NCI-H1092 treated with DMSO at 0.1 percent for 48 hours (cell line): ENCODE data around the gene MAP2K1.
"Not testable (repeated sequence)": the region's sequence is repeated elsewhere in the genome, so short reads cannot be mapped to it uniquely, and the experiment has no call there.

Source experiments
- DNase-seq: peaks from one replicate; lab custom pipeline; 2025; lab: John Stamatoyannopoulos, UW

Gene MAP2K1

GRCh38 chr15:66476535-66476934 is 89.8 kb downstream of the MAP2K1 start:
- no peak for DNase-seq

DNA sequence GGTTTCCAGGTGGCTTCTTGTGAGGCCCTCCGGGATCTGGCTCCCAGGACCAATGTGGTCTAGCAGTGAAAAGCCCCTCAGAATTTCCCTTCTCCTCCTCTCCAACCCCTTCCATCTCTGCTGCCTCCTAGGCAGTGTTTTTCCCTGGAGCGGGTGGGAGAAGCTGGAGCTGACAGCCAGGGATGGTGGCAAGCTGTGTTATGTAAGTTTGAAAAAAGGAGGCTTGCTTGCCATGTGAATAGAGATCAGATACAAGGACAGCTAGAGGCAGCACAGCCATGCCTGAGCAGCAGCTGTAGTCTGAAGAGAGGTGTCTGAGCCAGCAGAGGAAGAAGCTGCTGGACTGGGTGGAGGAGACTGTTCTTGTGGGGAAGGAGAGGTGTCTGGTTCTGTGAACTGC is 90.3 kb downstream of the MAP2K1 start:
- no peak for DNase-seq

GRCh38 chr15:66480267-66480666 is 93.6 kb downstream of the MAP2K1 start:
- no peak for DNase-seq

DNA sequence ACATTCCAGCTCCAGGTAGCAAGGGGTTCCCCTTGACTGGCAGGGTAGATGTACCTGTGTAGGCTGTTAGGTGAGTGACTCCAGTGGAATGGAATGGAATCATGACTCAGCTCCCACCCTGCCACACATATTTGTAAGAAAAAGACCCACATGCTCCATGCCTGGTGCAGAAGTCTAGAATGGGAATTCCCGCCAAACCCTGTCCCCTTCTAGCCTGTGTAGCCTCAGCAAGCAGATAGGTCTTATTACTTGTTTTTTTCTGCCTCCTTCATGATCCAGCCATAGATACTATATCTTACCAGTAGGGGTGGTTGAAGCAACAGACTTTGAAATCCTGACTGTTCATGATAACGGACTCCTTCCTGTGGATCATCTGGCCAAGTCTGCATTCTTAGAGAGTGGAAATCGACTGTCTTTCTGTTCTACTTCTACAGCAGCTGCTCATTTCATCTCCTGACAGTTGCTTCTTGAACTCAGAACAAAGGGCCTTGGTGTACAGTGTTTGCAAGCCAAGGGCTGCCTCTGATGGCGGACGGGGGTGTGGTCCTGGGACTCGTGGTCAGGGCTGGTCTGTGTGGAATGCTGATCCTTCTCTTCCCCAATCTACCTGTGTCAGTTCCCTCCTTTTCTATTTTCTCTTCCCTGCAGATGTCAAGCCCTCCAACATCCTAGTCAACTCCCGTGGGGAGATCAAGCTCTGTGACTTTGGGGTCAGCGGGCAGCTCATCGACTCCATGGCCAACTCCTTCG is 94.6 kb downstream of the MAP2K1 start:
- DNase-seq: no peak

DNA sequence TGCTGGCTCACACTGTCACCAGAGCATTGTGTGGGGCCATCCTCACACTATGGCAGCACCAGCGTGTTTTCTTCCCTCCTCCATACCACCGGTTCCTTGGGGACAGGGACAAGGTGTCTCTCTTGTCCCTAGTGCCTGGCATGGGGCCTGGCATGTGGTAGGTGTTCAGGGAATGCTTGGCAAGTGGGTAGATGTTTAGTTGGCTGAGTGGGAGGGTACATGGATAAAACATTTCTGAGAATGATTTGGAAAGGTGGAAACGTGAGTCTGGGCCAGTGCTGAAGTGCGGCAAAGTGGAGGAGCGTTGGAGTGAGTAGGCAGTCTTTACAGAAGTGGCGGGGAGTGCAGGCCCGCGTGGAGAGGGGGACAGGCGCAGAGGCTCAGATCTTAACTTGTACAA is 95.8 kb downstream of the MAP2K1 start:
- DNase-seq: no peak

- peak; percentile 33 for DNase-seq
These were observed 96.4 kb downstream of the MAP2K1 start for GRCh38 chr15:66483131-66483566.

DNA sequence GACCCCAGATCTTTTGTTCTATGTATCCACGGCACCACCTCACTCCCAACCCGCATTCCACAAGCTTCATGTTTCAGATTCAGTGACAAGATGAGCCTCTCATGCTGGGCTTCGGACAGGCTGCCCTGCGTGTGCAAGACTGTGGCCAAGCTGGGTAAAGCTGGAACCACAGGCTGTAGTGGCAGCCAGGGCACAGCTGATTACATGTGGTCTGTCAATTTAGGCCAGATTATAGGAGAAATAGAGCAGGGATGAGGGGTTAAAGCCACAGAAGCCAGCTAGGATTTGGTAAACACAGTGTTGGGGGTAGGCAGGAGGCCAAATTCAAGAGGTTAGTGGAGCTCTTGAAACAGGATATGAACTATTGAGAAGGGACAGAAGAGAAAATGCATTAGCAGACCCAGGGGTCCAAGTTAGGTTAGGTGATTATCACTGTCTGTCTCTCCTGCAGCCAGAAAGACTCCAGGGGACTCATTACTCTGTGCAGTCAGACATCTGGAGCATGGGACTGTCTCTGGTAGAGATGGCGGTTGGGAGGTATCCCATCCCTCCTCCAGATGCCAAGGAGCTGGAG is 97.9 kb downstream of the MAP2K1 start:
- peak; percentile 26 for DNase-seq

DNA sequence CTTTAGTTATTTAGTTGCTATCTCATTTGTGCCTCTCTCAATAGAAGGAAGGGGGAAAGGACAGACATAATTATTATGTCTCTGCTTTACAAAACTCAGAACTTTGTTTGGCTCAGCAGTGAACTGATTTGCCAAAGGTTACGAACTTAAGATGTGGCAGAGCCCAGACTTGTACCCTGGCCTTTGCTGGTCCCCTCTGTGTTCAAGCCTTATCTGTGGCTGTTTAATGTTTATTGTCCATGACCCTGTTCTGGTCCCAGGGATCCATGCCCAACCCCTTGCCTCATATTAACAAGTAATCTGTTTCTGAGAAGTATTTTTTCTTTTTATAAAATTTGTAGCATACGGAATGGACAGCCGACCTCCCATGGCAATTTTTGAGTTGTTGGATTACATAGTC is 100.2 kb downstream of the MAP2K1 start:
- no peak for DNase-seq

DNA sequence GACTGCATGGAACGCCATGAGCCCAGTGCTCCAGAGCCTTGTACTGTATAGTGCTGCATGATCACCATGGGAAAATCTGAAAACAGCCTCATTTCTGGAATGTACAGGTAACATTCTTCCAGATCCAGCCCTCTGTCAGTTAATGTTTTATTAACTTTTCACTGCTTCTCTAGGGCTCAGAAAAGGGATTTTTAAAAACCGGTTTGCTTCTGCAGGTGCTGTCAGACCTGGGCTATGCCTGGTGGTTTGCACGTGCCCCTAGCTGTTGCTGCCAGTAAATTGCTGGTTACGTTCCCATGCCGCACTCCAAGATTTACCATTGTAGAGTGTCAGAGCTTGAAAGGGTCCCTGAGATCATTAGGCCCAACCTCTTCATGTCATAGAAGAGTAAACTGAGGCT is 101.8 kb downstream of the MAP2K1 start:
- no peak for DNase-seq

GRCh38 chr15:66489179-66489791 is 102.6 kb downstream of the MAP2K1 start:
- no peak for DNase-seq

DNA sequence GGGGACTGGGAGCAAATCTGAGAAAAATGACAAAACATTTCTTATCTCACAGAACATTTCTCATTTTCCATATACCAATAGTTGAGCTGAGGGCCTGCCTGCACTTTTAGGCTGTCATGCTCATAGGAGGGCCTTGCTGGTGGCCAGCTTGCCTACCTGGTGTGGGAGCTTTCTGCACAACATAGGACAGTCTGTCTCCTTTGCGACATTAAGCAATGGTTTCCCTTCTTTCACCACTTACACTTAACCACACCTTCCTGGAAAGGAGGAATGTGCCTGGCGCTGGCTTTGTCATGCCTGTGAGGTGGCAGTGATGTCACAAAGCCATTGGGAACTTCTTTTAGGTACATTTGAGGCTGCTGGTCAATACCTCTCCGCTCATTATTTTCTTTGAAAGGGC is 105.1 kb downstream of the MAP2K1 start:
- DNase-seq: no peak

- no peak for DNase-seq
These were observed 107.5 kb downstream of the MAP2K1 start for GRCh38 chr15:66494262-66494661.

DNA sequence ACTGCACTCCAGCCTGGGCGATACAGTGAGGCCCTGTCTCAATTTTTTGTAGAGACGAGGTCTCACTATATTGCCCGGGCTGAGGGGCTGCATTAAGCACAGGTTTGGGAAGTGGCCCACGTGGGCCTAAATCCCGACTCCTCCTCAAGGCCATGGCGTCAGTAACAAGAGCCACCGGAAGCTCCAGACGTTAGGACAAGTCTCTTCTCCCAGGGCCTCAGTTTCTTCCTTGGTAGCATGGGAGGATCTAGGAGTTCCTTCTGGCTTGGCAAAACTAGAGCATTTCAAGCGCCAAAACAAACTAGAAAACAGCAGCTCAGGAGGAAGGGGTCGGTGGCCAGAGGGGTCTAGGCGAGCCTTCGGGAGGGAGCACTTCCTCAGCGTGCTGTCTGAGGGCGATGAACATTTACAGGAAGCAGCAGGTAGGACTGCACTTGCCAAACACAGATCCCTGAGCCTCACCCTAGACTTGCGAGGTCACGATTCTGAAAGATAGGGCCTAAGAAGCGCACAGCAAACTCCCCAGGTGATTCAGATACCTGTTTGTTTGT is 110.3 kb downstream of the MAP2K1 start:
- DNase-seq: no peak

DNA sequence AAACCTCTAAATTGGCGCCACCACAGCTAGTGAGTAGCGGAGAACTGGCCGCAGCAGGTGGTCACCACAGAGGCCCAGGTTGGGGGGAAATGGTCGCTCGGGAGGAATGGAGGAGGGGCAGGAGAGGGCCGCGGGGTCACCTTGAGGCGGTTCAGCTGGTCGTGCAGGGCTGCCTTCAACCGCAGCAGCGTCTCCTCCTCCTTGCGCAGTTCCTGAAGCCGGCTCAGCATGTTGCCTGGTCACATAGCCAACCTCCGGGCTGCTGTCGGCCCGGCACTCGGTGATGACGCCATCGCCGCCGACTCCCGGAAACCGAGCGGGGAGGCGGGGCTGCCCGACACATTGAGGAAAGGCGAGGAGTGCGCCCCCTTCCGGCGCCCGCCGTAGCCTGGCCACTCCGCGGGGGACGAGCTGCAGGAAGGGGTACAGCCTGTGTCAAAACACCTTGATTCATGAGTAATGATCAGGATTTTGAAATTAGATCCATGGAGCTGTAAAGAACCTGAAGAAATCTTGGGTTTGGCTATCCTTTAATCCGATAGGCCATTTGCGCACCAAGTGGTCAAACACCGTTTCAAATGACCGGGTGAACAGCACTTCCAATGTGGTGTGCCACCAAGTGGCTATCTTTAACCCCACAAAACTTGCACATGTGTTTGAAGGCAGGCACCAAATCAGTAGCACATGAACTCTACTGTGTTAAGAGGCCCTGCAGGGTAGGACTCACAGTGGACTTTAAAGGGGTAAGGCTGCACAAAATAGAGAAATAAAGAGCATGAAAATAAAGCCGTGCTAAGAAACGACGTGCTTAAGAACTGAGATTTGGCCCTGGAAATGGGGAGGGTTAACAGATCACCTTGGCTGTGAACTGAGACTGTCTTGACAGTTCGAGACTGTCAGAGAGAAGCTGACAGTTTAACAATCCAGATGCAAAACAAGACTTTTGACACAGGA is 111.1 kb downstream of the MAP2K1 start, which contains the start of gene SNAPC5:
Gene SNAPC5, minus strand, starts transcription at position 261 of the 954 bp plus-strand sequence. Its CDS starts 31 bp downstream, at position 230.
- DNase-seq: peak; percentile 68

- no peak for DNase-seq
These were observed 112.0 kb downstream of the MAP2K1 start for GRCh38 chr15:66498501-66499386.

GRCh38 chr15:66500346-66500745 is 113.6 kb downstream of the MAP2K1 start:
- DNase-seq: not testable (repeated sequence)

DNA sequence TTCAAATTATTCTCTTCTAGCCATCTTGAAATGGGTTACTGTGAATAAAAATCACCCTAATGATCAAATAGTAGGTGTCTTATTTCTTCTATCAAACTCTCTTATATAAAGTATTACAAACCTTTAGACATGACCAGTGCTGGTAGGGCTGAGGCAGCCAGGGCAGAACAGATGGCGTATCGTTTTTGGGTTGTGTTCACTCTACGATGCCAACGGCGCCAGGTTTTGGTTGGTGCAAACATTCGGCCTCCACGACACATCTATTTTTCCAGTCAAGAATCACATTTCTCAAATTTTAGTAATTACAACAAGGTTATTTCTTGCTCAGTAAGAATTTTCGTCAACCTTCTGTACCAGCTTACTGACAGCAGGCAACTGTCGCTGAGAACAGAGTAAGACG is 115.8 kb downstream of the MAP2K1 start:
- DNase-seq: no peak

DNA sequence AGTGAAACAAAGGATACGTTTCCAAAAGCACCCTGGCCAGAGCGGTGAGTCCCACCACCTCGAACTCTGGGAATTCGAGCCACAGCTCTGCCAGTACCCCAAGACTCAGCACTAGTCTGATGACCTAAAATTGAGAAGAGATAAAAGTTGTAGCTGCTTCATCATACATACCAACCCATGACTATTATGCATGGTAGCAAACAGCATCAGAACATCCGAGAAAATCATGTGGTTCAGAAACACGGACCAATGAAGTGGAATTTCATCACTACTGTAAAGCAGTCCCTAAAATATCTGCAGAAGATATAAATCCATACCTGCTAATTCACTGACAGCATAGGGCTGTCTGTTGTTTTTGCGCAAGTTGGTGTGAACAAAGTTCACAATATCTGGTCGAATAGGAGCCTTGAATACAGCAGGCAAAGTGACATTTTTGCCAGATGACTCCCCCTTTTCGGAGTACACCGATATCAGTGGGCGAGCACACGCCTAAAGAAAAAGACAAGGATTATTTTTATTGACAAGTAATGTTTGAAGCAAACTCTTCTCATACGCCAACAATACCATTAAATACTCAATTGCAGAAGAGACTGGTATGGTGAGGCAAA is 116.4 kb downstream of the MAP2K1 start:
- DNase-seq: not testable (repeated sequence)

- no peak for DNase-seq
These were observed 117.3 kb downstream of the MAP2K1 start for GRCh38 chr15:66503780-66504562.
